Astrocyte (in vitro differentiated cells and primary cell): ENCODE measurements around the gene ACOD1. TPM values are rescaled to one million over a fixed set of nuclear protein-coding genes. Genes with fewer than 3 reads are reported as not detected.

Experiments used
- DNase-seq: peaks from one replicate; pipeline ENCODE4 v3.0.0-alpha.2; 2010; ENCODE audit warnings: low read depth
- FAIRE-seq: peaks from 2 replicates; lab custom pipeline; 2011; peaks lifted over from hg19 to GRCh38; lab: Jason Lieb, UNC
- H2AFZ ChIP-seq: 2 replicates; pipeline ENCODE4 v1.6.0; 2012; ENCODE audit warnings: low read depth, low read length, inconsistent platforms
- H3K27ac ChIP-seq: 2 replicates; pipeline ENCODE4 v1.5.1; 2011; ENCODE audit warnings: low read depth, low read length, inconsistent platforms
- H3K27me3 ChIP-seq: 2 replicates; pipeline ENCODE4 v1.6.0; 2011; ENCODE audit warnings: low read length, inconsistent platforms; ENCODE audit not compliant: insufficient read depth
- H3K36me3 ChIP-seq: 2 replicates; pipeline ENCODE4 v1.5.1; 2011; ENCODE audit warnings: low read length, inconsistent platforms; ENCODE audit not compliant: insufficient read depth
- H3K4me1 ChIP-seq: 2 replicates; pipeline ENCODE4 v1.5.1; 2011; ENCODE audit warnings: low read length, inconsistent platforms; ENCODE audit not compliant: insufficient read depth
- H3K4me2 ChIP-seq: 2 replicates; pipeline ENCODE4 v1.6.0; 2012; ENCODE audit warnings: low read length, inconsistent platforms
- H3K4me3 ChIP-seq: 2 replicates; pipeline ENCODE4 v1.5.1; 2011; ENCODE audit warnings: low read depth, mild to moderate bottlenecking, low read length, inconsistent platforms; ENCODE audit not compliant: insufficient read depth
- H3K79me2 ChIP-seq: 2 replicates; pipeline ENCODE4 v1.6.0; 2012; ENCODE audit warnings: mild to moderate bottlenecking, low read length, inconsistent platforms; ENCODE audit not compliant: insufficient read depth
- H3K9ac ChIP-seq: 2 replicates; pipeline ENCODE4 v1.6.0; 2012; ENCODE audit warnings: mild to moderate bottlenecking, low read length, inconsistent platforms
- H3K9me3 ChIP-seq: 2 replicates; pipeline ENCODE4 v1.5.1; 2012; ENCODE audit warnings: low read depth, mild to moderate bottlenecking, low read length, inconsistent platforms; ENCODE audit not compliant: insufficient read depth
- H4K20me1 ChIP-seq: 2 replicates; pipeline ENCODE4 v1.6.0; 2012; ENCODE audit warnings: low read length, inconsistent platforms; ENCODE audit not compliant: insufficient read depth
- H3K27ac Mint-ChIP-seq: one replicate; pipeline ENCODE4 v1.8.0; 2021; ENCODE audit warnings: mild to moderate bottlenecking, mixed read lengths; ENCODE audit not compliant: unreplicated experiment
- H3K27me3 Mint-ChIP-seq: one replicate; pipeline ENCODE4 v1.8.0; 2021; ENCODE audit warnings: low read depth, mixed read lengths; ENCODE audit not compliant: unreplicated experiment
- H3K36me3 Mint-ChIP-seq: one replicate; pipeline ENCODE4 v1.8.0; 2021; ENCODE audit warnings: low read depth, mixed read lengths; ENCODE audit not compliant: unreplicated experiment
- H3K4me1 Mint-ChIP-seq: one replicate; pipeline ENCODE4 v1.8.0; 2021; ENCODE audit warnings: low read depth, mixed read lengths; ENCODE audit not compliant: unreplicated experiment
- H3K4me3 Mint-ChIP-seq: one replicate; pipeline ENCODE4 v1.8.0; 2021; ENCODE audit warnings: mild to moderate bottlenecking, moderate library complexity, mixed read lengths; ENCODE audit not compliant: unreplicated experiment
- H3K9me3 Mint-ChIP-seq: one replicate; pipeline ENCODE4 v1.8.0; 2021; ENCODE audit warnings: mild to moderate bottlenecking, mixed read lengths; ENCODE audit not compliant: unreplicated experiment
- EZH2 ChIP-seq: IDR thresholded peaks from 2 replicates; pipeline ENCODE4 v1.6.1; 2012; ENCODE audit warnings: mild to moderate bottlenecking, low read length, inconsistent platforms; ENCODE audit not compliant: insufficient read depth
- total RNA-seq: library from RNA; stranded (reverse); gene quantifications from 2 replicates; pipeline ENCODE4 v1.2.1, GENCODE V29; 2021
- TF ChIP-seq, protein P1 (sequence below): IDR thresholded peaks from 2 replicates; pipeline ENCODE4 v1.5.1; 2011; ENCODE audit warnings: low read depth, mild to moderate bottlenecking, inconsistent platforms, low read length, moderate library complexity; ENCODE audit not compliant: insufficient read depth

The ACOD1 gene
- total RNA-seq, 1 donor from 2014 or later, result not detected

DNA sequence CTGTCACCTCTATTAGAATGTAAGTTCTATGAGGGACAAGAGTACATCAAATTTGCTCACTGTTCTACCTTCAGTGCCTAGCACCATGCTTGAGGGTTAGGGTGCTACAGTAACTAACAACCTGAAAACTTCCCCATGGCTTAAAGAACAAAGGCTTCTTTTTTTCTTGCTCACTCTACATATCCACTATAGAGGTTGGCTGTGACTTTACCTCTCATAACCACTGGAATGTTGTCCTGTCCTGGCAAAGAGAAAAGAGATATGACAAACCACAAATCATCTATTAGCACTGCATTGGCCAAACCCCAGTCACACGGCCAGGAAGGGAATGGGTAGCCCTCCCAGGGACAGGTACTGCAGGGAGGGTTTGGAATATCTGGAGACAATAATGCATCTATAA, 23.2 kb upstream of the ACOD1 start:
- Mint-ChIP-seq H3K4me3 (no peak overlapping the region), H3K27me3 (no peaks in the 10 kb centered on the region), H3K27ac (no peak overlapping the region), H3K9me3 (no peaks in the 10 kb centered on the region), H3K4me1 (peaks cover 6% of the 10 kb centered on the region), H3K36me3 (no peaks in the 10 kb centered on the region)
- no peaks in the 10 kb centered on the region for H3K36me3 ChIP-seq
- no peaks in the 10 kb centered on the region for H3K9me3 ChIP-seq
- no peak overlapping the region for H3K4me3 ChIP-seq
- H3K9ac ChIP-seq, result no peak overlapping the region
- no peak overlapping the region for H3K4me2 ChIP-seq
- H3K27me3 ChIP-seq, result no peaks in the 10 kb centered on the region
- FAIRE-seq (no peak), DNase-seq (peak; percentile 13)
- no peaks in the 10 kb centered on the region for H4K20me1 ChIP-seq
- no peak overlapping the region for H2AFZ ChIP-seq
- no peaks in the 10 kb centered on the region for H3K79me2 ChIP-seq
- no peaks in the 10 kb centered on the region for H3K4me1 ChIP-seq
- no peak for TF ChIP-seq EZH2
- TF ChIP-seq, protein P1, sequence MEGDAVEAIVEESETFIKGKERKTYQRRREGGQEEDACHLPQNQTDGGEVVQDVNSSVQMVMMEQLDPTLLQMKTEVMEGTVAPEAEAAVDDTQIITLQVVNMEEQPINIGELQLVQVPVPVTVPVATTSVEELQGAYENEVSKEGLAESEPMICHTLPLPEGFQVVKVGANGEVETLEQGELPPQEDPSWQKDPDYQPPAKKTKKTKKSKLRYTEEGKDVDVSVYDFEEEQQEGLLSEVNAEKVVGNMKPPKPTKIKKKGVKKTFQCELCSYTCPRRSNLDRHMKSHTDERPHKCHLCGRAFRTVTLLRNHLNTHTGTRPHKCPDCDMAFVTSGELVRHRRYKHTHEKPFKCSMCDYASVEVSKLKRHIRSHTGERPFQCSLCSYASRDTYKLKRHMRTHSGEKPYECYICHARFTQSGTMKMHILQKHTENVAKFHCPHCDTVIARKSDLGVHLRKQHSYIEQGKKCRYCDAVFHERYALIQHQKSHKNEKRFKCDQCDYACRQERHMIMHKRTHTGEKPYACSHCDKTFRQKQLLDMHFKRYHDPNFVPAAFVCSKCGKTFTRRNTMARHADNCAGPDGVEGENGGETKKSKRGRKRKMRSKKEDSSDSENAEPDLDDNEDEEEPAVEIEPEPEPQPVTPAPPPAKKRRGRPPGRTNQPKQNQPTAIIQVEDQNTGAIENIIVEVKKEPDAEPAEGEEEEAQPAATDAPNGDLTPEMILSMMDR, result no peak
- H3K27ac ChIP-seq, result no peak overlapping the region

DNA sequence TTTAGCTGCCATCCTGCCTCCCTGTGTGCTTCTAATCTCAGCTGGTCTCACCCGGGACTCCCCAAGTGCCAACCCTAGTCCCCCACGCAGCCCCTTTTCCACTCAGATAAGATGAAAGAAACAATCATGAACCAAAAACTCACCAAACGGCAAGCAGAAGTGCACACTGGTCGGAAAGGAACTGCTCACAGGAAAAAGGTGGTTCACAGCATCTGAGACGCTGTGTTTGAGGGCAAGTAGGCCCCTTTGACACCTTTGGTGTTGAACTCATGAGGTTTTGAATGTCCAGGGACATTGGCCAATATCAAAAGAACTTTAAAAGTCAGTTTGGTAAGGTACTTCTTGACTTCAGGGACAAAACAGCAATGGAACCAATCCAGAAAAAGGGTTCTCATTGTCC, 20.4 kb upstream of the ACOD1 start:
- Mint-ChIP-seq H3K9me3 (peaks cover 6% of the 10 kb centered on the region), H3K4me1 (peaks cover 6% of the 10 kb centered on the region), H3K27ac (no peak overlapping the region), H3K36me3 (peaks cover 3% of the 10 kb centered on the region), H3K4me3 (no peak overlapping the region), H3K27me3 (no peaks in the 10 kb centered on the region)
- Histone ChIP-seq H3K4me3 (no peak overlapping the region), H3K4me2 (no peak overlapping the region), H3K9me3 (no peaks in the 10 kb centered on the region), H3K79me2 (no peaks in the 10 kb centered on the region), H3K4me1 (no peaks in the 10 kb centered on the region), H4K20me1 (no peaks in the 10 kb centered on the region), H3K27ac (no peak overlapping the region), H3K27me3 (no peaks in the 10 kb centered on the region), H3K9ac (no peak overlapping the region), H2AFZ (no peak overlapping the region), H3K36me3 (no peaks in the 10 kb centered on the region)
- FAIRE-seq, result no peak
- no peak for DNase-seq
- no peak for TF ChIP-seq EZH2
- TF ChIP-seq, protein P1, result no peak

DNA sequence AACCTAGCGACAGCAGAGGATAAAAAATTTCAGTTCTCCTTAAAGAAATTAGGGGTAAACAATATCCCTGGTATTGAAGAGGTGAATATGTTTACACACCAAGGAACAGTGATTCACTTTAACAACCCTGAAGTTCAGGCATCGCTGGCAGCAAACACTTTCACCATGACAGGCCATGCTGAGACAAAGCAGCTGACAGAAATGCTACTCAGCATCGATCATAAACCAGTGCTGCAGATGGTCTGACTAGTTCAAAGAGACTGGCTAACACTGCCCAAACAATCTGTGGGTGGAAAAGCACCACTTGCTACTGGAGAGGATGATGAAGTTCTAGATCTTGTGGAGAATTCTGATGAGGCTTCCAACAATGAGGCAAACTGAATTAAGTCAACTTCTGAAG, 19.9 kb upstream of the ACOD1 start:
- no peaks in the 10 kb centered on the region for H4K20me1 ChIP-seq
- H3K27ac ChIP-seq, result no peak overlapping the region
- no peaks in the 10 kb centered on the region for H3K36me3 ChIP-seq
- H3K27me3 ChIP-seq, result no peaks in the 10 kb centered on the region
- DNase-seq, result no peak
- no peak overlapping the region for H3K9ac ChIP-seq
- no peak for FAIRE-seq
- H3K27ac Mint-ChIP-seq, result no peak overlapping the region
- H3K4me1 ChIP-seq, result no peaks in the 10 kb centered on the region
- peaks cover 6% of the 10 kb centered on the region for H3K9me3 Mint-ChIP-seq
- TF ChIP-seq, protein P1, result no peak
- TF ChIP-seq EZH2, result no peak
- H3K9me3 ChIP-seq, result no peaks in the 10 kb centered on the region
- H3K4me3 ChIP-seq, result no peak overlapping the region
- H3K4me2 ChIP-seq, result no peak overlapping the region
- peaks cover 6% of the 10 kb centered on the region for H3K4me1 Mint-ChIP-seq
- H3K4me3 Mint-ChIP-seq, result no peak overlapping the region
- peaks cover 3% of the 10 kb centered on the region for H3K36me3 Mint-ChIP-seq
- H3K27me3 Mint-ChIP-seq, result no peaks in the 10 kb centered on the region
- no peak overlapping the region for H2AFZ ChIP-seq
- H3K79me2 ChIP-seq, result no peaks in the 10 kb centered on the region
